ENCODE results near the gene EPHA10.

DNA sequence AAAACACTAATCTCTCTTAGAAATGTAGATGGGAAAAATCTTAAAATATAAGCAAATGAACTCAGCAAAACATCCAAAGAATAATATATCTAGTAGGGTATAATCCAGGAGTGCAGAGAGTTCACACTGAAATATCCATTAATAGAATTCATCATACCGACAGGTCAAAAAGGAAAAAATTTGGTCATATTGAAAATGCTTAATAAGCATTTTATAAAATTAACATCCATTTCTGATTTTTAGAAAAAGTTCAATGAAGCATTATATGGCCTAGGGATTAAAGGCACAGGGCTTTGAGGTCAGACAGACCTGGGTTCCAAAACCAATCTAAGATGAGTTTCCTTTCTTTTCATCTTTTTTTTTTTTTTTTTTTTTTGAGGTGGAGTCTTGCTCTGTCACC lies 16.4 kb downstream of the EPHA10 start:
- no peak for TF ChIP-seq POLR2A (IDR thresholded peaks at IDR 0.05)
- TF ChIP-seq, protein P1, sequence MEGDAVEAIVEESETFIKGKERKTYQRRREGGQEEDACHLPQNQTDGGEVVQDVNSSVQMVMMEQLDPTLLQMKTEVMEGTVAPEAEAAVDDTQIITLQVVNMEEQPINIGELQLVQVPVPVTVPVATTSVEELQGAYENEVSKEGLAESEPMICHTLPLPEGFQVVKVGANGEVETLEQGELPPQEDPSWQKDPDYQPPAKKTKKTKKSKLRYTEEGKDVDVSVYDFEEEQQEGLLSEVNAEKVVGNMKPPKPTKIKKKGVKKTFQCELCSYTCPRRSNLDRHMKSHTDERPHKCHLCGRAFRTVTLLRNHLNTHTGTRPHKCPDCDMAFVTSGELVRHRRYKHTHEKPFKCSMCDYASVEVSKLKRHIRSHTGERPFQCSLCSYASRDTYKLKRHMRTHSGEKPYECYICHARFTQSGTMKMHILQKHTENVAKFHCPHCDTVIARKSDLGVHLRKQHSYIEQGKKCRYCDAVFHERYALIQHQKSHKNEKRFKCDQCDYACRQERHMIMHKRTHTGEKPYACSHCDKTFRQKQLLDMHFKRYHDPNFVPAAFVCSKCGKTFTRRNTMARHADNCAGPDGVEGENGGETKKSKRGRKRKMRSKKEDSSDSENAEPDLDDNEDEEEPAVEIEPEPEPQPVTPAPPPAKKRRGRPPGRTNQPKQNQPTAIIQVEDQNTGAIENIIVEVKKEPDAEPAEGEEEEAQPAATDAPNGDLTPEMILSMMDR (IDR thresholded peaks at IDR 0.05) = no peak

Data from testis (tissue), 2 donors.